ENCODE results near the gene INO80B. TPM values are rescaled to one million over a fixed set of nuclear protein-coding genes. Genes with fewer than 3 reads are reported as not detected.
"Not testable (repeated sequence)": the region's sequence is repeated elsewhere in the genome, so short reads cannot be mapped to it uniquely, and the experiment has no call there.

Gene INO80B
- total and polyA plus RNA-seq, 4 experiments from 2014 or later: 4.6 to 82.8 (median 42.0) TPM

DNA sequence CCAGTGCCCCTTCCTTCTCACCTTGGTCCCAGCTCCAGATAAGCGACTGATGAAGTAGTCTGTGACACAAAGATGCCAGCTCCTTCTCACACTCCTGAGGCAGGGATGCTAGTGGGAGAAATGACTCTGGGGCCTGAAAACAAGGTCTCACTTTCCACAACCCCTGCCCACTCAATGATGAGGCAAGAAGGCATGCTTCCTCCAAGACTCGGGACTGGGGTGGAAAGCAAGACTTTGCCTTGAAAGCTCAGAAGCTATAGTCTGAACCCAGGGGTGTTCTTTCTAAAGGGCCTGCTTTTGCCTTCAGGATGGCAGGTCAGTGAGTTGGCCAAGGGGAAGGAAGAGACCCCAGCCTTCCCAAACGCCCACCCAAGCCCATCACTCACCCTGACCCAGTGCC lies 26.5 kb downstream of the INO80B start:
- CTCF ChIA-PET (ENCODE audit: partially characterized antibody): interaction anchor here (1.0 to 11.3 kb wide), 11 partner anchors 7 to 654 kb away, joined by 3 to 141 read pairs (median 11); partner anchors contain the start of genes AUP1, C2orf81, HTRA2 and INO80B
- H3K9me3 Mint-ChIP-seq: no peaks in the 10 kb centered on the region
- peak overlapping the region in 2 of 7 donors; percentile 46 to 91 for H3K27ac Mint-ChIP-seq
- H3K27me3 Mint-ChIP-seq: no peaks in the 10 kb centered on the region
- Histone ChIP-seq H3K4me1 (ENCODE audit: insufficient read depth, low read length) (peaks cover 28% of the 10 kb centered on the region), H3K27me3 (ENCODE audit: insufficient read depth, low read length) (no peaks in the 10 kb centered on the region), H3K36me3 (ENCODE audit: insufficient read depth, low read length) (peaks cover 5% of the 10 kb centered on the region), H3K27ac (ENCODE audit: low read depth, low read length) (peak overlapping the region; percentile 91), H3K9me3 (ENCODE audit: control insufficient read depth in 1 of 2, low read length in 2 of 2) (no peaks in the 10 kb centered on the region), H3K4me3 (ENCODE audit: low read length in 2 of 2) (peak overlapping the region in 1 of 2 donors; percentile 100)
- H3K4me1 Mint-ChIP-seq: peaks cover 17 to 43% (median 26%) of the 10 kb centered on the region in 4 donors
- POLR2A ChIA-PET (ENCODE audit: partially characterized antibody): interaction anchor here (0.9 to 14.3 kb wide), 15 partner anchors 9 to 368 kb away, joined by 3 to 516 read pairs (median 12); partner anchors contain the start of genes AUP1, C2orf81, HTRA2 and INO80B
- peaks cover 13 to 40% of the 10 kb centered on the region in 2 donors for H3K36me3 Mint-ChIP-seq
- peak overlapping the region; percentile 99 to 100 (median 100) for H3K4me3 Mint-ChIP-seq
- intact Hi-C loops (cut with micrococcal nuclease): loop anchor here (10.0 kb wide), 1 partner anchor 173 kb away; the partner anchor contains the start of gene SEMA4F
- DNase-seq: no peak

- peak overlapping the region; percentile 99 to 100 (median 100) for H3K4me3 Mint-ChIP-seq
- no peaks in the 10 kb centered on the region for H3K27me3 Mint-ChIP-seq
- no peaks in the 10 kb centered on the region for H3K9me3 ChIP-seq (ENCODE audit: control insufficient read depth in 1 of 2, low read length in 2 of 2)
- ChIA-PET POLR2A (ENCODE audit: partially characterized antibody) (interaction anchor here (0.6 to 14.3 kb wide), 29 partner anchors 9 to 745 kb away, joined by 3 to 516 read pairs (median 6); partner anchors contain the start of genes AUP1, C2orf81, HTRA2 and INO80B), CTCF (ENCODE audit: partially characterized antibody) (interaction anchor here (0.8 to 11.3 kb wide), 23 partner anchors 8 to 654 kb away, joined by 3 to 141 read pairs (median 6); partner anchors contain the start of genes AUP1, DQX1, HTRA2 and INO80B)
- peaks cover 4% of the 10 kb centered on the region for H3K36me3 ChIP-seq (ENCODE audit: insufficient read depth, low read length)
- peak in 2 of 5 donors; percentile 23 to 60 for DNase-seq
- intact Hi-C loops (cut with micrococcal nuclease): loop anchor here (2.0 to 10.0 kb wide), 2 partner anchors 73 to 173 kb away; partner anchors contain the start of genes DOK1 and SEMA4F
- H3K27ac Mint-ChIP-seq: peak overlapping the region; percentile 91 to 100 (median 100)
- peaks cover 28% of the 10 kb centered on the region for H3K4me1 ChIP-seq (ENCODE audit: insufficient read depth, low read length)
- peaks cover 19 to 43% (median 27%) of the 10 kb centered on the region in 4 donors for H3K4me1 Mint-ChIP-seq
- H3K27me3 ChIP-seq (ENCODE audit: insufficient read depth, low read length): no peaks in the 10 kb centered on the region
- H3K4me3 ChIP-seq (ENCODE audit: low read length in 2 of 2): peak overlapping the region; percentile 57 to 100
- H3K36me3 Mint-ChIP-seq: peaks cover 19 to 41% of the 10 kb centered on the region in 2 donors
- H3K9me3 Mint-ChIP-seq: no peaks in the 10 kb centered on the region
- H3K27ac ChIP-seq (ENCODE audit: low read depth, low read length): peak overlapping the region; percentile 91
These were observed 27.3 kb downstream of the INO80B start for GRCh38 chr2:74481961-74482800.

DNA sequence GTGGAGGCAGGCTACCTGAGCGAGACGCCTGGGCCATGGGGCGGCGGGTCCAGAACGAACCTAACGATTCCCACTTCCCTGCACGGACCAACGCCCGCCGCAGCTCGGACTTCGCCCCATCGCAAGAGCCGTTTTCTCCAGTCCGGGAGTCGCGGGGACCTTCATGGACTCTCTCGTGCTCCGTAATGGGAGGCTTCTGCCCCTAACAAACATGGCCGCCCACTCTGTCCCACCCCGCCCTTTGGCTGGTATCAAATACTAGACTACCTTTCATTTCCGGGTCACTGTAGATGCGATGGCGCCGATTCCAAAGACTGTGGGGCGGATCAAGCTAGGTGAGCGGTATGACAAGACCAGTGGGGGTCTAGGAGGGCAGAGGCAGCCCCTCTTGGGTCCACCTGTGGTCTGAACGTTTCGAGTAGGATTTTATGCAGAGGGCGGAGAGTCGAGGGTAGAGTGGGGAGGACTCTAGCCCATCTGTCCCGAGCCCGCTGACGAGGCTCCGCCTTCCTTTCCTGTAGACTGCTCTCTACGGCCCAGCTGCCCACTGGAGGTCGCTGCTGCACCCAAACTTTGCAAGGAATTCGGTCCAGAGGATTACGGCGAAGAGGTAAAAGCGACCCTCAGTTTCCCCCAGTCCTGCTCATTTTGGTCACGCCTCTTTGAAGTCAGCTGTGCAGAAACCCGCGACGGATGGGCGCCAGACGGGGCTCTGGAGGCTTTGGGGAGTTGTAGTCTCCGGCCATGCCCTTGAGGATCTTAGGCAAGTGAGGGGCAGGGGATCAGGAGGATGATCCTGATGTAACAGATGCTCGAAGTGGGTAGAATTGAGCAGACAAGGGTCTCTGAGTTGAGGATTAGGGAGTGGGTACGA lies 28.2 kb downstream of the INO80B start, which contains the start of the genes CCDC142 and TTC31:
Gene CCDC142, minus strand, starts transcription at position 198 of the 874 bp plus-strand sequence. Its CDS starts 161 bp downstream, at position 37.
Gene TTC31, plus strand, starts transcription at position 281 of the 874 bp plus-strand sequence. Its CDS starts 15 bp downstream, at position 296.
- Mint-ChIP-seq H3K4me3 (peak within 1 kb of the TSS; percentile 99 to 100 (median 100)), H3K9me3 (no peaks in the 10 kb centered on the region), H3K27me3 (no peaks in the 10 kb centered on the region), H3K27ac (peak within 1 kb of the TSS; percentile 91 to 100 (median 100)), H3K36me3 (peaks cover 19 to 36% of the 10 kb centered on the region in 2 donors), H3K4me1 (peaks cover 17 to 43% (median 25%) of the 10 kb centered on the region in 4 donors)
- DNase-seq: peak; percentile 94 to 98 (median 96)
- Histone ChIP-seq H3K27me3 (ENCODE audit: insufficient read depth, low read length) (no peaks in the 10 kb centered on the region), H3K27ac (ENCODE audit: low read depth, low read length) (peak within 1 kb of the TSS; percentile 91), H3K4me1 (ENCODE audit: insufficient read depth, low read length) (peaks cover 28% of the 10 kb centered on the region), H3K36me3 (ENCODE audit: insufficient read depth, low read length) (no peaks in the 10 kb centered on the region), H3K4me3 (ENCODE audit: low read length in 2 of 2) (peak within 1 kb of the TSS; percentile 57 to 100), H3K9me3 (ENCODE audit: control insufficient read depth in 1 of 2, low read length in 2 of 2) (no peaks in the 10 kb centered on the region)
- POLR2A ChIA-PET (ENCODE audit: partially characterized antibody): interaction anchor here (0.6 to 14.3 kb wide), 33 partner anchors 10 to 746 kb away, joined by 3 to 516 read pairs (median 4); partner anchors contain the start of genes AUP1, C2orf81, HTRA2 and INO80B
- intact Hi-C loops (cut with micrococcal nuclease): loop anchor here (1.0 to 10.0 kb wide), 12 partner anchors 11 to 393 kb away; partner anchors contain the start of genes C2orf81, DOK1, MOB1A and MRPL53
- CTCF ChIA-PET (ENCODE audit: partially characterized antibody): interaction anchor here (0.6 to 11.3 kb wide), 26 partner anchors 9 to 746 kb away, joined by 3 to 141 read pairs (median 5); partner anchors contain the start of genes AUP1, DQX1, HTRA2 and INO80B

DNA sequence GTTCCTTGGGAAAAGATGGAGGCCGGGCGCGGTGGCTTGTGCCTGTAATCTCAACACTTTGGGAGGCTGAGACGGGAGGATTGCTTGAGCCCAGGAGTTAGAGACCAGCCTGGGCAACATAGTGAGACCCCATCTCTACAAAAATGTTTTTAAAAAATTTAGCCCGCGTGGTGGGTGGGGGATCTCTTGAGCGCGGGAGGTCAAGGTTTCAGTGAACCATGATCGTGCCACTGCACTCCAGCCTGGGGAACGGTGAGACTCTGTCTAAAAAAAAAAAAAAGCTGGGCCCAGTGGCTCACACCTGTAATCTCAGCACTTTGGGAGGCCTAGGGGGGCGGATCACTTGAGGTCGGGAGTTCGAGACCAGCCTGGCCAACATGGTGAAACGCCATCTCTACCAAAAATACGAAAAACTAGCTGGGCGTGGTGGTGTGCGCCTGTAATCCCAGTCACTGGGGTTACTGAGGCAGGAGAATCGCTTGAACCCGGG lies 28.8 kb downstream of the INO80B start:
- H3K27ac ChIP-seq (ENCODE audit: low read depth, low read length): peak overlapping the region; percentile 91
- Mint-ChIP-seq H3K4me3 (peak overlapping the region; percentile 99 to 100 (median 100)), H3K4me1 (peaks cover 17 to 43% (median 25%) of the 10 kb centered on the region in 4 donors), H3K36me3 (peaks cover 19 to 36% of the 10 kb centered on the region in 2 donors), H3K27ac (peak overlapping the region; percentile 91 to 100 (median 100))
- not testable (repeated sequence) for H3K9me3 Mint-ChIP-seq; H3K27me3 ChIP-seq (ENCODE audit: insufficient read depth, low read length); DNase-seq; H3K27me3 Mint-ChIP-seq; H3K36me3 ChIP-seq (ENCODE audit: insufficient read depth, low read length); H3K9me3 ChIP-seq (ENCODE audit: control insufficient read depth in 1 of 2, low read length in 2 of 2)
- H3K4me3 ChIP-seq (ENCODE audit: low read length in 2 of 2): peak overlapping the region; percentile 57 to 100
- CTCF ChIA-PET (ENCODE audit: partially characterized antibody): interaction anchor here (0.6 to 11.3 kb wide), 20 partner anchors 9 to 747 kb away, joined by 3 to 141 read pairs (median 8); partner anchors contain the start of genes AUP1, DQX1, HTRA2 and INO80B
- POLR2A ChIA-PET (ENCODE audit: partially characterized antibody): interaction anchor here (0.8 to 14.3 kb wide), 24 partner anchors 10 to 746 kb away, joined by 3 to 516 read pairs (median 6); partner anchors contain the start of genes AUP1, C2orf81, HTRA2 and INO80B
- intact Hi-C loops (cut with micrococcal nuclease): loop anchor here (1.0 to 10.0 kb wide), 12 partner anchors 11 to 393 kb away; partner anchors contain the start of genes C2orf81, DOK1, MOB1A and MRPL53
- peaks cover 28% of the 10 kb centered on the region for H3K4me1 ChIP-seq (ENCODE audit: insufficient read depth, low read length)

- no peak overlapping the region for H3K4me3 ChIP-seq (ENCODE audit: low read length in 2 of 2)
- peaks cover 30 to 41% of the 10 kb centered on the region in 2 donors for H3K36me3 Mint-ChIP-seq
- no peaks in the 10 kb centered on the region for H3K9me3 ChIP-seq (ENCODE audit: control insufficient read depth in 1 of 2, low read length in 2 of 2)
- ChIA-PET POLR2A (ENCODE audit: partially characterized antibody) (no interaction called here), CTCF (ENCODE audit: partially characterized antibody) (interaction anchor here (11.3 kb wide), 1 partner anchor 102 kb away, joined by 141 read pairs; no protein-coding TSS in a partner anchor)
- H3K27me3 ChIP-seq (ENCODE audit: insufficient read depth, low read length): no peaks in the 10 kb centered on the region
- H3K36me3 ChIP-seq (ENCODE audit: insufficient read depth, low read length): peaks cover 17% of the 10 kb centered on the region
- DNase-seq: no peak
- no peaks in the 10 kb centered on the region for H3K27me3 Mint-ChIP-seq
- peak overlapping the region in 1 of 8 donors; percentile 41 for H3K4me3 Mint-ChIP-seq
- no peaks in the 10 kb centered on the region for H3K9me3 Mint-ChIP-seq
- no peak overlapping the region for H3K27ac ChIP-seq (ENCODE audit: low read depth, low read length)
- intact Hi-C loops (cut with micrococcal nuclease): loop anchor here (10.0 kb wide), 1 partner anchor 169 kb away; the partner anchor contains the start of gene SEMA4F
- H3K4me1 ChIP-seq (ENCODE audit: insufficient read depth, low read length): peaks cover 23% of the 10 kb centered on the region
- H3K4me1 Mint-ChIP-seq: peaks cover 12 to 26% (median 17%) of the 10 kb centered on the region in 4 donors
- no peak overlapping the region for H3K27ac Mint-ChIP-seq
These were observed 31.3 kb downstream of the INO80B start for GRCh38 chr2:74486141-74486540.
